HepG2 (cell line): ENCODE data around the gene CARD19. TPM values are rescaled to one million over a fixed set of nuclear protein-coding genes. Genes with fewer than 3 reads are reported as not detected.
A peak's percentile ranks its signal among the peaks of the same experiment; 100 is the strongest.

Experiments
- ARNT2 ChIP-seq: sonication (generic); formaldehyde crosslinking; IDR thresholded peaks from 2 replicates; pipeline ENCODE4 v1.8.0; 2022; ENCODE audit warnings: mild to moderate bottlenecking, low read depth, missing genetic modification reagents, moderate library complexity
- CBX2 ChIP-seq, 2 experiments: fragments of 200-600 bp in 1 of 2; sonication (generic); formaldehyde crosslinking in 1 of 2; IDR thresholded peaks; 2 replicates each; pipeline versions ENCODE4 v1.7.0 to v1.8.1; 2018 to 2022; ENCODE audit warnings: low read depth in 2 of 2, low read length in 1 of 2, mild to moderate bottlenecking in 1 of 2, missing genetic modification reagents in 1 of 2
- DPF2 ChIP-seq: sonication (generic); formaldehyde crosslinking; IDR thresholded peaks from 2 replicates; pipeline ENCODE4 v1.4.0; 2020; ENCODE audit warnings: mild to moderate bottlenecking, low read depth, missing genetic modification reagents, borderline replicate concordance
- HES4 ChIP-seq: sonication (generic); formaldehyde crosslinking; IDR thresholded peaks from 2 replicates; pipeline ENCODE4 v1.9.0; 2021; ENCODE audit warnings: mild to moderate bottlenecking, missing genetic modification reagents, borderline replicate concordance
- HOXD1 ChIP-seq: sonication (generic); formaldehyde crosslinking; IDR thresholded peaks from 2 replicates; pipeline ENCODE4 v1.5.0; 2020; ENCODE audit warnings: missing genetic modification reagents
- JUND ChIP-seq: sonication (generic); formaldehyde crosslinking; IDR thresholded peaks from 2 replicates; pipeline ENCODE4 v1.8.0; 2022; ENCODE audit warnings: mild to moderate bottlenecking, missing genetic modification reagents
- LCORL ChIP-seq, 2 experiments: fragments of 450-650 bp in 1 of 2; sonication (generic) in 1 of 2; formaldehyde crosslinking in 1 of 2; IDR thresholded peaks; 2 replicates each; pipeline versions ENCODE4 v1.5.0 to v1.6.1; 2017 to 2020; ENCODE audit warnings: antibody characterized with exemption in 1 of 2, missing genetic modification reagents in 1 of 2
- NFIB ChIP-seq: sonication (generic); formaldehyde crosslinking; IDR thresholded peaks from 2 replicates; pipeline ENCODE4 v1.9.0; 2021; ENCODE audit warnings: missing genetic modification reagents, mild to moderate bottlenecking, borderline replicate concordance
- ONECUT2 ChIP-seq: sonication (generic); formaldehyde crosslinking; IDR thresholded peaks from 2 replicates; pipeline ENCODE4 v1.4.0; 2020; ENCODE audit warnings: missing genetic modification reagents
- REPIN1 ChIP-seq: sonication (generic); formaldehyde crosslinking; IDR thresholded peaks from 2 replicates; pipeline ENCODE4 v1.8.0; 2022; ENCODE audit warnings: missing genetic modification reagents, low read depth, mild to moderate bottlenecking, borderline replicate concordance
- SKI ChIP-seq: fragments of 450-650 bp; IDR thresholded peaks from one replicate; pipeline ENCODE4 v1.6.1; 2018; ENCODE audit warnings: mild to moderate bottlenecking; ENCODE audit not compliant: partially characterized antibody
- SP5 ChIP-seq: IDR thresholded peaks from 2 replicates; pipeline ENCODE4 v1.6.1; 2016; ENCODE audit warnings: low read depth, borderline replicate concordance
- TAF15 ChIP-seq: fragments of 200-400 bp; formaldehyde crosslinking; IDR thresholded peaks from one replicate; pipeline ENCODE4 v1.6.1; 2018; ENCODE audit warnings: mild to moderate bottlenecking, low read depth, low read length; ENCODE audit not compliant: poor library complexity, severe bottlenecking
- TP53 ChIP-seq: sonication (generic); formaldehyde crosslinking; conservative IDR thresholded peaks from 2 replicates; pipeline ENCODE4 v1.4.0; 2020; ENCODE audit warnings: missing genetic modification reagents
- XBP1 ChIP-seq: sonication (generic); formaldehyde crosslinking; IDR thresholded peaks from 2 replicates; pipeline ENCODE4 v1.5.0; 2020; ENCODE audit warnings: missing genetic modification reagents
- ZNF124 ChIP-seq: sonication (generic); formaldehyde crosslinking; IDR thresholded peaks from 2 replicates; pipeline ENCODE4 v1.4.0; 2020; ENCODE audit warnings: missing genetic modification reagents
- ZNF225 ChIP-seq: sonication (generic); formaldehyde crosslinking; IDR thresholded peaks from 2 replicates; pipeline ENCODE4 v1.4.0; 2020; ENCODE audit warnings: mild to moderate bottlenecking, missing genetic modification reagents
- ZNF333 ChIP-seq: sonication (generic); formaldehyde crosslinking; IDR thresholded peaks from 2 replicates; pipeline ENCODE4 v1.4.0; 2020; ENCODE audit warnings: mild to moderate bottlenecking, missing genetic modification reagents, borderline replicate concordance
- ZNF343 ChIP-seq: sonication (generic); formaldehyde crosslinking; IDR thresholded peaks from 2 replicates; pipeline ENCODE4 v1.4.0; 2020; ENCODE audit warnings: mild to moderate bottlenecking, missing genetic modification reagents
- ZSCAN21 ChIP-seq: sonication (generic); formaldehyde crosslinking; IDR thresholded peaks from 2 replicates; pipeline ENCODE4 v1.8.0; 2022; ENCODE audit warnings: mild to moderate bottlenecking, missing genetic modification reagents, moderate library complexity, borderline replicate concordance
- polyA plus RNA-seq, 8 experiments: library from polyadenylated mRNA; depleted of rRNA in 3 of 8; stranded (reverse) in 7 of 8; unstranded in 1 of 8; fragments of >200 nt; fragmentation: Illumina TruSeq in 4 of 8; extraction: Trizol in 4 of 8; gene quantifications; 2 replicates each; pipeline versions ENCODE4 v1.2.1 to v1.2.3, GENCODE V29; 2011 to 2016; ENCODE audit warnings: low read depth in 4 of 8, missing spikeins in 1 of 8, mixed read lengths in 1 of 8; ENCODE audit not compliant: insufficient read depth in 1 of 8
- total RNA-seq, 5 experiments: library from RNA; depleted of rRNA; stranded (reverse); fragments of >200 nt; fragmentation: Illumina TruSeq; extraction: Trizol; gene quantifications; 2 replicates each; pipeline ENCODE4 v1.2.3, GENCODE V29; 2016; ENCODE audit warnings: low read depth in 1 of 5
- TF ChIP-seq, protein P1 (sequence below): IDR thresholded peaks from 2 replicates; pipeline ENCODE4 v1.6.1; 2016; ENCODE audit warnings: missing biosample characterization, missing genetic modification reagents, low read depth
- TF ChIP-seq, protein P2 (sequence below): IDR thresholded peaks from 2 replicates; pipeline ENCODE4 v1.6.1; 2016; ENCODE audit warnings: mild to moderate bottlenecking, missing biosample characterization, missing genetic modification reagents
- TF ChIP-seq, protein P3 (sequence below): sonication (generic); formaldehyde crosslinking; IDR thresholded peaks from 2 replicates; pipeline ENCODE4 v1.5.0; 2020; ENCODE audit warnings: mild to moderate bottlenecking, missing genetic modification reagents
- TF ChIP-seq, protein P4 (sequence below): sonication (generic); formaldehyde crosslinking; IDR thresholded peaks from 2 replicates; pipeline ENCODE4 v1.4.0; 2020; ENCODE audit warnings: missing genetic modification reagents, borderline replicate concordance

Gene CARD19
- total and polyA plus RNA-seq, 2 of the 13 experiments (the other 11 are each of a cell fraction or from before 2014, with no cell fraction given), result 18.4 to 47.2 TPM

DNA sequence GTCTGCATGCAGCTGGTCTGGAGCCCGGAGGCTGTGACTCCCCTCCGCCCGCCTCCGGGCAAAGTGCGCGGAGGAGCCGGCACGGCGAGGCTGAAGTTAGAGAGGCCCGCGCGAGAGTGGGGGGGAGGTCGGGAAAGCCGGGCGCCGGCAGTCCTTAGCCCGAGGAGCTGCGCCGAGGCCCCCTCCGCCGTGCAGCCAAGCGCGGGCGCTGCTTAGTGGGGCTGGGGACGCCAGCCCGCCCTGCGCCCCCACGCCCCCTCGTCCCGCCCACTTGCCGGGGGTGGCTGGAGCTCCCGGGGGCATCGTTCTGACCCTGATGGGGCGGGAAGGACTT, 37.6 kb downstream of the CARD19 start (continued):
- TF ChIP-seq TP53 (CRISPR knock-in tag) (no peak), ZNF225 (CRISPR knock-in tag) (0 out of 2 replicates have a peak, but pooled peaks have one; percentile 43), ZNF124 (CRISPR knock-in tag) (no peak), REPIN1 (CRISPR knock-in tag) (peak; percentile 57; the same call in 1 of the 2 replicates), SKI (peak; percentile 66), XBP1 (no peak), TAF15 (peak; percentile 86), HES4 (peak; percentile 44; the same call in 1 of the 2 replicates), ZSCAN21 (CRISPR knock-in tag) (peak; percentile 22; the same call in 1 of the 2 replicates), ZNF333 (0 out of 2 replicates have a peak, but pooled peaks have one; percentile 35), SP5 (CRISPR knock-in tag) (0 out of 2 replicates have a peak, but pooled peaks have one; percentile 32), NFIB (CRISPR knock-in tag) (no peak), ONECUT2 (no peak), LCORL (IDR thresholded peaks at IDR 0.05) (no peak), LCORL (CRISPR knock-in tag; IDR thresholded peaks at IDR 0.05) (no peak), CBX2 (IDR thresholded peaks at IDR 0.05; ENCODE audit: low read depth, low read length) (no peak), CBX2 (CRISPR knock-in tag; IDR thresholded peaks at IDR 0.05; ENCODE audit: low read depth) (no peak), ZNF343 (CRISPR knock-in tag) (no peak), JUND (peak; percentile 57; the same call in 1 of the 2 replicates), ARNT2 (CRISPR knock-in tag) (peak; percentile 67; the same call in 1 of the 2 replicates), DPF2 (CRISPR knock-in tag) (no peak), HOXD1 (peak; percentile 81; the same call in 1 of the 2 replicates)
- TF ChIP-seq, protein P1, sequence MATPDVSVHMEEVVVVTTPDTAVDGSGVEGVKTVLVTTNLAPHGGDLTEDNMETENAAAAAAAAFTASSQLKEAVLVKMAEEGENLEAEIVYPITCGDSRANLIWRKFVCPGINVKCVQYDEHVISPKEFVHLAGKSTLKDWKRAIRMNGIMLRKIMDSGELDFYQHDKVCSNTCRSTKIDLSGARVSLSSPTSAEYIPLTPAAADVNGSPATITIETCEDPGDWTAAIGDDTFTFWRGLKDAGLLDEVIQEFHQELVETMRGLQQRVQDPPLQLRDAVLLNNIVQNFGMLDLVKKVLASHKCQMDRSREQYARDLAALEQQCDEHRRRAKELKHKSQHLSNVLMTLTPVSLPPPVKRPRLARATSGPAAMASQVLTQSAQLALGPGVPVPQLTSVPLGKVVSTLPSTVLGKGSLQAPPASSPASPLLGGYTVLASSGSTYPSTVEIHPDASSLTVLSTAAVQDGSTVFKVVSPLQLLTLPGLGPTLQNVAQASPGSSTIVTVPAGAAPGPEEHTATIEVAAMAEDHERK (CRISPR knock-in tag), result 0 out of 2 replicates have a peak, but pooled peaks have one; percentile 28
- TF ChIP-seq, protein P2, sequence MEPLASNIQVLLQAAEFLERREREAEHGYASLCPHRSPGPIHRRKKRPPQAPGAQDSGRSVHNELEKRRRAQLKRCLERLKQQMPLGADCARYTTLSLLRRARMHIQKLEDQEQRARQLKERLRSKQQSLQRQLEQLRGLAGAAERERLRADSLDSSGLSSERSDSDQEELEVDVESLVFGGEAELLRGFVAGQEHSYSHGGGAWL (CRISPR knock-in tag), result peak; percentile 37; the same call in 1 of the 2 replicates
- TF ChIP-seq, protein P3, sequence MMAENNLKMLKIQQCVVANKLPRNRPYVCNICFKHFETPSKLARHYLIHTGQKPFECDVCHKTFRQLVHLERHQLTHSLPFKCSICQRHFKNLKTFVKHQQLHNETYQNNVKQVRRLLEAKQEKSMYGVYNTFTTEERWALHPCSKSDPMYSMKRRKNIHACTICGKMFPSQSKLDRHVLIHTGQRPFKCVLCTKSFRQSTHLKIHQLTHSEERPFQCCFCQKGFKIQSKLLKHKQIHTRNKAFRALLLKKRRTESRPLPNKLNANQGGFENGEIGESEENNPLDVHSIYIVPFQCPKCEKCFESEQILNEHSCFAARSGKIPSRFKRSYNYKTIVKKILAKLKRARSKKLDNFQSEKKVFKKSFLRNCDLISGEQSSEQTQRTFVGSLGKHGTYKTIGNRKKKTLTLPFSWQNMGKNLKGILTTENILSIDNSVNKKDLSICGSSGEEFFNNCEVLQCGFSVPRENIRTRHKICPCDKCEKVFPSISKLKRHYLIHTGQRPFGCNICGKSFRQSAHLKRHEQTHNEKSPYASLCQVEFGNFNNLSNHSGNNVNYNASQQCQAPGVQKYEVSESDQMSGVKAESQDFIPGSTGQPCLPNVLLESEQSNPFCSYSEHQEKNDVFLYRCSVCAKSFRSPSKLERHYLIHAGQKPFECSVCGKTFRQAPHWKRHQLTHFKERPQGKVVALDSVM, result peak; percentile 96
- TF ChIP-seq, protein P4, sequence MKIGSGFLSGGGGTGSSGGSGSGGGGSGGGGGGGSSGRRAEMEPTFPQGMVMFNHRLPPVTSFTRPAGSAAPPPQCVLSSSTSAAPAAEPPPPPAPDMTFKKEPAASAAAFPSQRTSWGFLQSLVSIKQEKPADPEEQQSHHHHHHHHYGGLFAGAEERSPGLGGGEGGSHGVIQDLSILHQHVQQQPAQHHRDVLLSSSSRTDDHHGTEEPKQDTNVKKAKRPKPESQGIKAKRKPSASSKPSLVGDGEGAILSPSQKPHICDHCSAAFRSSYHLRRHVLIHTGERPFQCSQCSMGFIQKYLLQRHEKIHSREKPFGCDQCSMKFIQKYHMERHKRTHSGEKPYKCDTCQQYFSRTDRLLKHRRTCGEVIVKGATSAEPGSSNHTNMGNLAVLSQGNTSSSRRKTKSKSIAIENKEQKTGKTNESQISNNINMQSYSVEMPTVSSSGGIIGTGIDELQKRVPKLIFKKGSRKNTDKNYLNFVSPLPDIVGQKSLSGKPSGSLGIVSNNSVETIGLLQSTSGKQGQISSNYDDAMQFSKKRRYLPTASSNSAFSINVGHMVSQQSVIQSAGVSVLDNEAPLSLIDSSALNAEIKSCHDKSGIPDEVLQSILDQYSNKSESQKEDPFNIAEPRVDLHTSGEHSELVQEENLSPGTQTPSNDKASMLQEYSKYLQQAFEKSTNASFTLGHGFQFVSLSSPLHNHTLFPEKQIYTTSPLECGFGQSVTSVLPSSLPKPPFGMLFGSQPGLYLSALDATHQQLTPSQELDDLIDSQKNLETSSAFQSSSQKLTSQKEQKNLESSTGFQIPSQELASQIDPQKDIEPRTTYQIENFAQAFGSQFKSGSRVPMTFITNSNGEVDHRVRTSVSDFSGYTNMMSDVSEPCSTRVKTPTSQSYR, result no peak
